ENCODE measurements around the gene METTL24.

Gene METTL24, protein sequence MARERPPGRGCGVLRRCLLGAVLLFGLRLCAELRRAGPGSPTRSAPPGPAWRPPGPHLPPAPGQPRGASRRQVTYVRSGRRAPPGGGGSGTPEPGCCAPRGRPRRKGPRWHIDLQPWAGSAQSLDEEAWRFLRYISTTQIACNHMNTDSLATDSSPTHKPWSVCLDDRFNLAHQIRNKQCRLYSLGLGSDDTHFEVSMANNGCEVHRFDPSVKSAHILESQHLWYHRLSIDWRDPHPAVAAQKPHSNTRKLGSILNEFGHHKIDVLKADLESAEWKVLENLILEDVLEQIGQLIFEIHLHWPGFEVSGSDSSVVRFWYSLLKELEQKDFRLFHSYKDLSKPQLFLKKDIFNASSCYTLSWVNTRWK

GRCh38 chr6:110357664-110358552 lies at the start of gene METTL24:
Gene METTL24, minus strand, starts transcription at chr6:110358349. Its CDS starts 77 bp downstream, at chr6:110358272.
- DNase-seq (ENCODE audit: low spot score) = no peak

GRCh38 chr6:110404607-110405006 lies 46.5 kb upstream of the METTL24 start:
- no peak for DNase-seq (ENCODE audit: low spot score)

DNA sequence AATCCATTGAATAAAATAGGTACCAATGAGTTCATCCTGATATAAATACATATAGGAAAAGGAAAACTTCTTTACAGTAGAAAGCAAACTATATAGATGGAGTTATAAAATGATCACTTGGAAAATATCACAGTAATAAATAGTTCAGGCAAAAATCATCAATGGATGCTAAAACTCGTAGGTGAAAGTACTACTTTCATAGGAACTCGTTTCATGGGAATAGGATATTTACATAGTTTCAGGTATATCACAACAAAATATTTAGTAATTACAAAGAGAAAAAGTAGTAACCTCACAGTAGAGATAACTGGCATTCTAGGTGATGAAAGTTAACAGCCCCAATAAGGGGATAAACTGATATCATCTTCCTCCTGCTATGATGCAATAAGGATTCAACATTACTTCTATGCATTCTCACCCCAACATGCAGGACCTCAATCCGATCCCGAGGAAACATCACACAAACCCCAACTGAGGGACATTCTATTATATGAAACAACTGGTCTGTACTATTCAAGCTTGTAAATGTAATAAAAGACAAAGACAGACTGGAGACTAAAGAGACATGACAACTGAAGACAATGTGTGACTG lies 43.5 kb upstream of the METTL24 start:
- DNase-seq (ENCODE audit: low spot score) = no peak

- no peak for DNase-seq (ENCODE audit: low spot score)
These were observed 42.1 kb upstream of the METTL24 start for GRCh38 chr6:110400208-110400607.

- DNase-seq (ENCODE audit: low spot score) = no peak
These were observed 41.3 kb upstream of the METTL24 start for GRCh38 chr6:110399219-110400071.

- no peak for DNase-seq (ENCODE audit: low spot score)
These were observed 40.6 kb upstream of the METTL24 start for GRCh38 chr6:110398778-110399177.

DNA sequence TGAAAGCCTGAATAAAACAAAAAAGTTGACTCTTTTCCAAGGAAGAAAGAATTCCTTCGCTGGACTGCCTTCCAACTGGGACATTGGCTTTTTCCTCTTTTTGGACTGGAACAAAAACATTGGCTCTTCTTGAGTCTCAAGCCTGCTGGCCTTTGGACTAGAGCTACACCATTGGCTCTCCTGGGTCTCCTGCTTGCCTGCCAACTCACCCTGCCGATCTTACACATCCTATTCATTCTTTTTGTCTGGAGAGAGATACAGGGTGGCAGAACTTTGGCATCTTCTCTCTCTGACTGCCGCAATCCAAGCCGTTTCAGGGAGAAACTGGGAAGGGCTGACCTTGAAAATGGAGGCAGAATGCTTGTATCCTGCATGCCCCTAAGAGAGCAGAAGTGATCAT lies 37.1 kb upstream of the METTL24 start:
- no peak for DNase-seq (ENCODE audit: low spot score)

GRCh38 chr6:110394409-110394808 lies 36.3 kb upstream of the METTL24 start:
- no peak for DNase-seq (ENCODE audit: low spot score)

DNA sequence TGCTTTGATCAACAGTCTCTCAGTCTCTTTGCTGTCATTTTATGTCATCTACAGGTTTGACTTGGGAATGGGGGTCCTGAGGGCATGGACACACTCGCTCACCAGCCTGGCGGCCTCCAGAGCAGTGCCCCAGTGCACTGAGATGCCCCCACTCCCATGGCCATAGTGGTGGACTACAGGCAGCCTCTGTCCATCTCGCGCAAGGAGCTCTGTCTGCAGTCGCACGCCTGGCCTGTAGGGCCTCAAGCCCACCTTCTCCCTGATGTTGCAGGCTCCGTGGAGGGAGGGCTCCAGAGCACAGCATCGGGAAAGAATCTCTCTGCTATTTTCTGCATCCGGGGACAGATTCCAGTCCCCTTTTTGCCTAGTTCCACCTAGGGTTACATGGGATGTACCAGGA lies 34.6 kb upstream of the METTL24 start:
- no peak for DNase-seq (ENCODE audit: low spot score)

GRCh38 chr6:110390404-110390803 lies 32.3 kb upstream of the METTL24 start:
- DNase-seq (ENCODE audit: low spot score) = no peak

DNA sequence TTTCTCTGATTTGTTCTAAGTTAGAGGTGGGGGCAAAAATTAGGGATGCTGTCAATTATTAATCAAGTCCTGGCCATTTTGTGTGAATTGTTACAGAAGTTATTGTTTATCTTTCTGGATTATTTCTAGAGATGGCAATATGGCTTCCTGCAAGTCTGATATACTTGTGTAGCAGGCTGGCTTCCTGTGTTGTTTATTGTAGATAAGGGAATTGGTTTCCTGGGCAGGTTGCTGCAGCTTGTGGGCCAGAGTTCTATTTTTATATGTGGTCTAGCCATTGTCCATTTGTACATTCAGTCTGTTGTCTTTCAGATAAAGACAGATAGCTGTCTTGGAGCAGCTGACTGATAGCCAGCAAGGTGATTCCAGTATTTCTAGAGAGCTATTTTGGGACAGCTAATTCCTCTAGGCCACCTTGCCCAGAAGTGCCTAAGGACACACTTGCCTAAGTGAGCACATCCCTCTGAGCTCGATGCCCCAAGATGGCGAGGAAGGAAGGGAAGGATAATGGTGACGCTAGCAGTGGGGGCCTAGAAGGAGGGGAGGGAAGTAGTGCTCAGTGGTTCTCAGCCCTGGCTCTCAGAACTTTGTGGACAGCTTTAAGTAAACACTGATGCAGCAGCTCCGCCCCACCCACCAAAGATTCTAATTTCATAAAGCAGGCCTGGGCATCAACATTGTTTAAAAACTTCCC lies 31.7 kb upstream of the METTL24 start:
- DNase-seq (ENCODE audit: low spot score) = no peak

DNA sequence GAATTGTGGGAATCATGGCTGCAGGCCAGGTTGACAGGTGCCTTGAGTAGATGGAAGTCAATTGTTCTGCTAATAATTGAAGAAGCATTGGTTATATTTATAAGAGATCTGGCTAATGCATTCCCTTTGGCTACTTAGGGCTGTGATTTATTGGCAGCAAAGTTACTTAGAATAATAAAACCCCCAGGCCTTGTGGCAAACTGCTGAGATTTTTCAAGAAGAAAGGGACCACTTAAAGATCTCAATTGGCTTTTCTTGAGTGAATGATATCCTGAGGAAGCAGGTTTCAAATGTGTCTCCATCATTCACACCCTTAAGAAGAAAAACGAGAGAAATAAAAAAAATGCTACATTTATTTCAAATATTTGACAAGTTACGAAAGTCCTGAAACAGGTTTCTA lies 29.8 kb upstream of the METTL24 start:
- no peak for DNase-seq (ENCODE audit: low spot score)

GRCh38 chr6:110385458-110385863 lies 27.3 kb upstream of the METTL24 start:
- no peak for DNase-seq (ENCODE audit: low spot score)

DNA sequence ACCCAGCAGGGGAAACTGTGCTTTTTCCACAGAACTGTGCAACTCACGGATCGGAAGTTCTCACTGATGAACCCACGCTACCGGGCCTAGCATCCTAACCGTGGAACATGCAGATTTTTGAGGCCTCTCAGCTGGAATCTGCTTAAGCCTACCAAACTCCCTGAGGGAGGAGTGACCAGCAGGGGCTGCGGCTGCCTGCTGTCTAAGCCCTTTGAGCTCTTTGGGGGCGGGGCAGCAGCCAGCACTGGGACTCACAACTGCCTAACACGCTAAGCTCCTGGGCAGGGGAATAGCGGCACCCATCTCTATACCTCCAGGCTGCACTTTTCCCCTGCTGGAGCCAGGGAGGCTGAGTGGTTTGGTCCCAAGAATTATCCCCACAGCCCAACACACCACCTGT lies 20.4 kb upstream of the METTL24 start:
- no peak for DNase-seq (ENCODE audit: low spot score)

DNA sequence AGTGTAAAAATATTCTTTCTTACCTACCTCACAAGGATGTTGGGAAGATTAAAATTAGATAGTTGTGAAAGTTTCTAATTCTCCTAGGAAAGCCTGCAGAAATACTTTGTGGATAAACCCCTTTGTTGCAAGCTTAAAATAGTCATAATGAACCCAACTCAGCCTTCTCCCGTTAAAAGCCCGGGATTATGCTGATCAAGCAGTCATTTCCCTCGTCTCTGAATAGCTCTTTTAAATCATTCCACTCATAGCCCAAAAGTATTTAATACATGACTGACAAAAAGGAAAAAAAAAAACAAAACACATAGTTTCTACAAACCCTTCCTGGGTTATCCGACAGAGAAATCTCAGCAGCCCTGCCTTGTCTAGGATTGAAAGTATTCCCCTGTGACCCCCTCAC lies 10.9 kb upstream of the METTL24 start:
- DNase-seq (ENCODE audit: low spot score) = no peak

- no peak for DNase-seq (ENCODE audit: low spot score)
These were observed 10.1 kb upstream of the METTL24 start for GRCh38 chr6:110368284-110368683.

GRCh38 chr6:110367825-110368224 lies 9.7 kb upstream of the METTL24 start:
- DNase-seq (ENCODE audit: low spot score) = no peak

DNA sequence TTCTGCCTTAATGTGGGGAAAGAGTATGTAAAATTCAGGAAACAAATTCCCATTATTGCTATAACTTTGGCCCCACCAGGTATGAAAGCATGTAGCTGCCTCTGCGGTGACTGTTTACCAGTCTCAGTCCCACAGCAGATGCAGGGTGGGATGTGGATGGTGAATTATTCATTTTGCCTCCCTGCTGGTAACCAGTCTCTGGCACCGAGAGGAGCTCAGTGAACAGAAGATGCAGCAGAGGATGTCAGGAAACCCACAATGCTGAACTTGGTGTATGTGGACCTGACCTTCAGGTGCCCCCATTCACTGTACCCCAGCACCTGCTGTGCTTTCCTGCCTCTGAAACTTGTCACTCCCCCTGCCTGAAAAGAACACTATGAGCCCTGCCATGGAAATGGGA lies 8.8 kb upstream of the METTL24 start:
- no peak for DNase-seq (ENCODE audit: low spot score)

GRCh38 chr6:110366256-110366655 lies 8.1 kb upstream of the METTL24 start:
- no peak for DNase-seq (ENCODE audit: low spot score)

DNA sequence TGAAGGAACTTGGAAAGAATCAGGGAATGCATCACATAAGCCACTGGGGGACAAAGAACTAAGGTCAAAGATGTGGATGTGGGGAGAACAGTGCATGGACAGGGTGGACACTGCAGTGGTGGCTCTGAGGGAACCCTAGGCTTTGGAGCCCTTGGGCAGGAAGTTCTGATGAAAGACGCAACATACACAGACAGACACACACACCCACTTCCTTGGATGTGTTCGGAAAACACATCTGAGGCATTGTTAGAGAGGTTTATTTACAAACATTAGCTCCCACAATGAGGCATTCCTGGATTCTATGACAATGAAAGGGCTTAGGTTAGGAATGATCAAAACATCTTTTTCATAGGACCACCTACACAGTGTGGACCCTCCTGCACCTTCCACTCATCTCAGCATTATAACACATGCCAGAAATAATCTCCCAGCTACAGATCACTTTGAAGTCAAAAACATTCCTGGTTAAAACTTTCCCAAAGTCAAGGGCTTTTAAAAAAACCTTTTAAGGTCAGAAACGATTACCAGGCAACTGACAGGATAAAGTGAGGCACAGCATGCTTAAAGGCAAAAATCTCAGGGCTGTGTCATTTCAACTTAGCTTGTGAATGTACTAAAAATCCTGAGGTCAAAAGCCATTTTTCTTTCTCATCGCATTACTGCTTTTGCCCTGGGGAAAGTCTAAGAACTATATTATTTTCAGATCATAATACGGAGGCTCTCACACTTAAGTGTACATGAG lies 6.4 kb upstream of the METTL24 start:
- no peak for DNase-seq (ENCODE audit: low spot score)

DNA sequence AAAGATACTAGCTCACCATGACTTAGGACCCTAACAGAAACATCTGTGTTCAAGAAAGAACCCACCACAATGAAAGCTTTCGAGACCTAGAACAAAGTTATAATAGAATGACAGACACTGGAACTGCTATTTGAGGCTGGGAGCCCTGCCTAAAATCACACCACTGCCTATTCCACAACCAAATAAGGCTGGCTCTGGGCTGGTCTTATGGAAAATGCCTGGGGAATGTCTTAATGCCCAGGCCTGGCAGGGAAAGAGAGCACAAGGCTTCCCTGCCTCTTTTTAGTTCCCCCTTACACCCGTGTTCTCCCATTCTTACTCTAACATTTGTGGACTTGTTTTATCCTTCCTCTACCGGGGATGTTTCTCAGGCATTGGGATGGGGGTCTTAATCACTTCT lies 5.6 kb upstream of the METTL24 start:
- DNase-seq (ENCODE audit: low spot score) = no peak

Measured in CD4-positive, alpha-beta T cell treated with Interleukin-6 at 100 ng/mL for 8 hours (primary cell).